HG02970 (cell line): ENCODE data around the gene PDSS2.
"Not testable (repeated sequence)": the region's sequence is repeated elsewhere in the genome, so short reads cannot be mapped to it uniquely, and the experiment has no call there.

Source experiments
- ATAC-seq: cut with Tn5 transposase; IDR thresholded peaks from one replicate; pipeline ENCODE4 v1.9.1; 2021; ENCODE audit warnings: mild to moderate bottlenecking, moderate library complexity, moderate number of reproducible peaks; ENCODE audit not compliant: unreplicated experiment, low FRiP score

PDSS2 gene

DNA sequence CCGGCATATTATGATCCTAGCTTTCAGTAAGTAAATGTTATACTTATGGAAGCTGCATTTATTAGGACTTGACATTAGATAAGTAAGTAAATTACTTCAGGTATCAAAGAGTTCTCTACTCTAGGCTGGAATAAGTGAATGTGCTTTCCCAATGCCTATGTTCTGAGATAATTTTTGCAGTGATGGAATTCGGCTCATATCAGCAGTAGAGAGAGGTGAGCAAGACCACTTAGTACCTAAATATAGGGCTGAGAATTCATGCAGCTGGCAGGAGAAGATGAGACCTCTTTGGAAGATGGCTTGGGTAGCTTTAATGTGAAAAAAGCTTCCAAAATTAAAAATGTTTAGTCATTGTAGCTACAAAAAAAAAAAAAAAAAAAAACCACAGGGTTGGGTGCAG, 330.8 kb downstream of the PDSS2 start:
- ATAC-seq: no peak

DNA sequence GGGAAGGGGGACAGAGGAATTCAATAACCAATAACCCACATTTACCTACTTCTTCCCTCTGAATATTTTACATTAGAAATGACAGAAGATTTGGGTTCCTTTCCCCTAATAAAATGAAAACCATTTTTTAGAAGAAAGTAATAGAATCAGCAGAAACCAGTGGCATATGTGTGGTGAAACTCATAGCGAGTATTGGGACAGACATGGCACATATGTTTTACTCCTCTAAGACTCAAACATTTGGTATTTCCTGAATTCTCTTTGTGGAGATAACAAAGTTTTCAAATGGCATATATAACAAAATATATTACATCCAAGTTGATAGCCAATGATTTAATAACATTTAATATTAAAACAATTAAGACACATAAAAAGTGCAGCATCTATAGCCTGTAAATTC, 331.2 kb downstream of the PDSS2 start:
- ATAC-seq: no peak

DNA sequence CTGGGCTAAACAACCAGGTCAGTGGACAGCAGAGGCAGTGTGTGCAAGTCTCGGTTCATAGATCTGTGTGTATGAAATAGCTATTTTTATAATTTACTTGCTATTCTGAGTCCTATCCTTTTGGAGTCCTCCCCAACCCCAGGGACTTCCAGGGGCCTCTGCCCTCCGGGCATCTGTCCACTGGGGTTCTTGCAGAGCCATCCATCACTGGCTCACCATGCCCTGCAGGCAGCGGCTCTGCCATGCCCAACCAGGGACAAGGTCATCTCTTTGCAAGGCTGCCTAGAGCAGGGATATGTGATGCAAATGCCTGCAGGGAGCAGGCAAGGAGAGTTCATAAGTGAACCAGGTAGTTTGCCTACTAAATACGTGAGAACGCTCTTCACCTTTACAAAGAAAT, 333.6 kb downstream of the PDSS2 start:
- ATAC-seq: no peak

DNA sequence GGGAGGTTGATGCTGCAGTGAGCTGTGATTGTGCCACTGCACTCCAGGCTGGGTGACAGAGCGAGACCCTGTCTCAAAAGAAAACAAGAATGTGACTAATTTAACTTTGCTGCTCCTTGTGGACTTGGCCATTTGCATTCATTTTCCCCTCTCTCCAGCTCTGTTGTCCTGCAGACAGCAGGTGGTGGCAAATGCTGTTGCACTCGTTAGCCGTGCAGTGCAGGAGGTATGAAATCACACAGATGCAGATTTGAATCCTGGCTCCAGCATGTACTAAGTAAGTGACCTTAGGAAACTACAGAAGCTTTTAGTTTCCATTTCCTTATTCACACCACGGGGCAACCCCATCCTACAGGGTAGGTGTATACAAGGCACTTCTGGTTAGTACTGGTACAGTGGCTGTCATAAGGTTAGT, 334.4 kb downstream of the PDSS2 start:
- ATAC-seq: no peak

DNA sequence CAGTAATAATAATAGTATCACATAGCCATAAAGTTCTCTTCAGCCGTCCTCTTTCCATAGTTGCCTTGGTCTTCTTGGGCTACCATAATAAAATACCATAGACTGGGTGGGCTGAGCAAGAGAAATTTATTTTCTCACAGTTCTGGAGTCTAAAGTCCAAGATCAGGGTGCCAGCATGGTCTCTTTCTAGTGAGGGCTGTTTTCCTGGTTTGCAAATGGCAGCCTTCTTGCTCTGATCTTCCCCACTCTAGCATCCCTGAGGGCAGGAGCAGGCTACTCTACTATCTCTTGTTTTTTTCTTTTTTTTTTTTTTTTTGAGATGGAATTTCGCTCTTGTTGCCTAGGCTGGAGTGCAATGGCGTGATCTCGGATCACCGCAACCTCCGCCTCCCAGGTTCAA, 335.9 kb downstream of the PDSS2 start:
- no peak for ATAC-seq

DNA sequence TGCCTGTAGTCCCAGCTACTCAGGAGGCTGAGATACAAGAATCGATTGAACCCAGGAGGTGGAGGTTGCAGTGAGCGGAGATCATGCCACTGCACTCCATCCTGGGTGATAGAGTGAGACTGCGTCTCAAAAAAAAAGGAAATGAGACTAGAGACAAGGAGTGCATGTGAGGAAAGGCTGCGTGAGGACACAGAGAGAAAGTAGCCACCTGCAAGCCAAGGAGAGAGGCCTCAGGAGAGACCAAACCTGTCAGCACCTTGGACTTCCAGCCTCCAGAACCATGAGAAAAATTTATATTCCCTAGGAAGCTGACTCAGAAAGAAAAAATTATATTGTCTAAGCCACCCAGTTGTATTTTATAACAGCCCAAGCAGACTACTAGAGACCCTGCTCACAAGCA, 336.6 kb downstream of the PDSS2 start:
- no peak for ATAC-seq

DNA sequence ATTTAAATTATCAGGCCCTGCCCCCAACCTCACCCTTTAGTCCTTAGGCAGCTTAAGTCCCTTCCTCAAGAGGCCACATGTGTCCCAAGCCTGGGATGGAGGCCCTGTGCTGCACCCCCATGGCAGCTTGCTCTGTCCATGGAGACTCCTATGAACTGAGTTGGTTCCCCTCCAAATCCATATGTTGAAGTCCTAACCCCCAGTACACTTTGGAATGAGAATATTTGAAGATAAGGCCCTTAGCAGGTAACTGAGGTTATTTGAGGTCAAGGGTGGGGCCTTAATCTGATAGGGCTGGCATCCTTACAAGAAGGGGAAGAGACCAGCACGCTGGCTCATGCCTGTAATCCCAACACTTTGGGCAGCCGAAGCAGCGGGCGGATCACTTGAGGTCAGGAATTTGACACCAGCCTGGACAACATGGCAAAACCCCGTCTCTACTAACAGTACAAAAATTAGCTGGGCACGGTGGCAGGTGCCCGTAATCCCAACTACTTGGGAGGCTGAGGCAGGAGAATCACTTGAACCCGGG, 337.3 kb downstream of the PDSS2 start:
- ATAC-seq: no peak

DNA sequence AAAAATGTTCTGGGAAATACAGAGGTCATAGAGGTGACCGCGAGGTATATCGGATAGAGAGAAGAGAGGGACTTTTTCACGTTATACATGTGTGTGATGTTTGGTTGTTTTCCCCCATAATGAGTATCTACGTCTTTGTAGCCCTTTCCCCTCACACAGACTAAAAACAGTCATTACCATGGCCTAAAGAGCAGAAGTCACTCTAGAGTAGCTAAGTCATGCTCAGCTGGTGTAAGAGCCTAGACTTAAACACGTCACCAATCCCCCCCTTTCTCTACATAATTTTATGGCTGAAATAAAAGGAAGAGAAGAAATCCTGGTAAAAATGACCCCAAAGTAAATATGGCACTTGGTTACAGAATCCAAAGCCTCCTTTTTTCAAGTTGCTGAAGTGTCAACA, 338.1 kb downstream of the PDSS2 start:
- ATAC-seq: no peak

DNA sequence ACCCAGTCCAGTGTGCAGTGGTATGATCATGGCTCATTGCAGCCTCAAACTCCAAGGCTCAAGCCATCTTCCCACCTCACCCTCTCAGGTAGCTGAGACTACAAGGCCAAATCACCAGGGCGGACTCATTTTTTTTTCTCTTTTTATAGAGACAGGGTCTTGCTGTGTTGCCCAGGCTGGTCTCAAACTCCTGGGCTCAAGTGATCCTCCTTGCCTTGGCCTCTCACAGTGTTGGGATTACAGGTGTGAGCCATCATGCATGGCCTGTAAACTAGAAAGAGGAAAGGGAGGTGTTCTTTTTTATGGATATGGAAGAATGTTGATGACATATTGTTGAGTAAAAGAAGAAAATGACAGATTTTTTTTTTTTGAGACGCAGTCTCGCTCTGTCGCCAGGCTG, 339.0 kb downstream of the PDSS2 start:
- ATAC-seq: no peak

DNA sequence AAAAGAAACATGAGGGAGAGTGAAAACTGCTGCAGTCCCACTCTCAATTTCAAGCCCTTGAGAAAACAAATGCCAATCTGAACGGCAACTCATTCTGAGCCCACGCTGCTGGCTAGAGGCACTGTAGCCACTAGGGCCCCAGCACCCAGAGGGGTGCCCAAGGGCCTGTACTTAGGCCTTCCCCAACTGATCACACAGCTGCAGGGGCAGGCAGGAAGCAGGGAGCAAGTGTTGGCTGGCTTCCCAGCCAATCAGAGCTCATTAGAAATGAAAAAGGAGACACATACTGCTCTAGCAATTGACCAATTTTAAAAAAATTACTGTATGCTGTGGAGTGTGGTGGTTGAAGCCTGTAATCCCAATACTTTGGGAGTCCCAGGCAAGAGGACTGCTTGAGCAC, 340.4 kb downstream of the PDSS2 start:
- ATAC-seq: no peak

DNA sequence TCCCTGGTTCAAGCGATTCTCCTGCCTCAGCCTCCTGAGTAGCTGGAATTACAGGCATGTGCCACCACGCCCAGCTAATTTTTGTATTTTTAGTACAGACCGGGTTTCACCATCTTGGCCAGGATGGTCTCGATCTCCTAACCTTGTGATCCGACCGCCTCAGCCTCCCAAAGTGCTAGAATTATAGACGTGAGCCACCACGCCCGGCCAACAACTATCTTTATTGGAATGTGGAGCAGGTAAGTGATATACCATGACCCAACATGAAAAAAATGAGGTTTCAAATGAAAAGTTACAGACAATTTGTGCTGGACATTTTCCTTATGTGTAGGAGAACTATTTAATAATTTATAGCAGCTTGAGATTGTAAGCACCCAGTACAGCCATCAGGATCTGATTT, 340.8 kb downstream of the PDSS2 start:
- not testable (repeated sequence) for ATAC-seq

DNA sequence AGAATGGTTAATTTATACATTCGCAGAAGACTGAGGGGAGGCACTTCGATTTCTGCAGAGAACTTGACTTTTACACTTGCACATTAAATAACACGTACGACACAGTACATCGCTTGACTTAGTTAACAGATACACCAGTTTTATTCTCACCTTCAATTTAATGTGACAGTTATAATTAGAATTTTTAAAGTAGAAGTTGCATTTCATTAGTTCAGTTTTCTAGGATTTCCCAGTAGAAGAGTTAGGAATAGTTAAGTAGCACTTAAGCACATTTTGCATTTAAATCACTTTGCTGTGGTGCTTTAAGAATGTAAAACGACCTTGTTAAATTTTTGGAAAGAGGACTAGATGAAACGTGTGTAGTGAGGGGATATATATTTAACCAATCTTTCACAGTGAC, 342.4 kb downstream of the PDSS2 start:
- no peak for ATAC-seq

DNA sequence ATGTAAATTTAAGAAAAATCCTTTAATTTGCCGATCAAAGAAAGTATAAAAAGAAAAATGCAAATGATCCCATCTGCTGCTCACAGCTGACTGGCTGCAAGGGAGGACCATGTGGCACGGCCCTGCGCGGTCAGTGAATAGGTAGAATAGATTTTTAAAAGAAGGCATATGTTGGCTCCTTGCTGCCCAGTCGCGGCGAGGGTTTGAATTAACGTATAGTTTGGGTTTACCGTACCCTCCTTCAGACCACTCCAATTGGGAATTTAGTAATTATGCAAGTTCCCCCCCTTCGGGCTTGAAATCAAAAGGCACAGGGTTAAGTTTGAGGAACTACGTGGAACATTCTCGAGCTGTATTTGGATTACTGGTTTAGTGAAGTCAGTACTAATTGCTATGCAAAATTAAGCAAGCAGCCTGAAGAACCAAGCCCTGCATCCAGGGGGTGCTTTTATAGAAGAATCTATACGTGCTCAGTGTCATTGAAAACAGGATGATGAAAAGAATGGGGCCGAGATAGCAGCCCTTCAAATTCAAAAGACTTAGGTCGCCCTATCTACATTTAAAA, 343.0 kb downstream of the PDSS2 start:
- no peak for ATAC-seq

DNA sequence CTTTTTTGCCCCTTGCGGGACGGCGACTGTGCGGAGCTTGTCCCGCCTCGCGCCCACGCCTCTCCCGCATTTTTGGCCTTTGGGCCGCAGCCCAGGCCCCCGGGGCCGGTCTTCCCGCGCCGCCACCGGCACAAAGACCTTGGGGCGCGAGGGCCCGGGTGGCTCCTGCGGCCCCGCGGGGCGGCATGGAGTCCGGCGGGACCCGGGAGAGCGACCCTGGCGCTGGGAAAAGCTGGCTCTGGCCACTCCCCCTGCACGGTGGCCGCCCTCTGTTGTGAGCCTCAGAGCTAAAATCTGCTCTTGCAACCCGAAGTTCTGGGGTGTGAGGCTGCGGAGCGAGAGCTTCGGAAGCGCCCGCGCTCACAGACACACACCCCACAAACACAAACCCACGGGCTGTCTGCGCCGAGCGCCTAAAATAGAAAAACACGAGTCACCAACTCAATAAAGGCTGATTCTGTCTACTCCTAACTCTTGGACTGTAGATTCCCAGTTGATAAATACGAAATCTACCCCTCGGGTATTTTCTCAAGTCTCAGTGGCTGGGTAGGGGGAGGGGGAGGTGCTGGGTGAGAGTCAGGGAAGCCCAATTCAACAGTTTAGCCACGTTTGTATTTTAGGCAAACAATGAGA, 343.6 kb downstream of the PDSS2 start:
- no peak for ATAC-seq

DNA sequence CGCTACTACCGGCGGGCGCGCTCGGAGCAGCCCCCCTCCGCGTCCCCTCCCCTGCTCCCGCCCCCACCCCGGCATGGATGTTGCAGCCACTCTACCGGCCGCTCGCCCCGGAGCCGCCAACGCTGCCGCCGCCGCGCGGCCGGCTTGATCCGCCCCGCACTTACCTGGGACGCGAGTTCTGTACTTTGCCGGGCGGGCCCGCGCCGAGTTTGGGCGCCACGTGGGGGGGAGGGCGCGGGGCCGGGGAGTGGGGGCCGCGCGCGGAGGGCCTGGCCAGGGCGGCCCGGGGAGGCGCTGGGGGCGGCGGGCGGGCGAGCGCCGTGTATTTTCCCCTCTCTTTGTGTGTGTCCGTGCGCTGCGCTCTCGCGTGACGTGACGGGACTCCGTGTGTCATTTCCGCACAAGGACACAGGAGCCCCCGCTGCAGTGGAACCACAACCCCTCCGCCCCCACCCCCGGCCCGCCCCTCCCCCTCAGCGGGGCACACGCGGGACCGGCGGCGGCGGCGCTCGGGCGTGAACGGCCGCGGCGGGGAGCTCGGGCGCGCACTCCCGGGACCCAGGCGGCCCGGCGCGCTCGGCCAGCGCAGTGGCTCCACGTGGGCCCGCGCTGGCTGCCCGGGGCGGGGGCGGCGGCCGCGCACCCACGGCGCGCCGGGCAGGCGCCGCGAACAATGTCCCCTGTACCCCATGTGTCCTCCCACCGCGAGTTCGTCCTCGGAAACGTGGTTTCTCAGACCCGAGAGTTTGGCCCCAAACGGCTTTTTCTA, 344.3 kb downstream of the PDSS2 start, which contains the start of gene BEND3:
TSS of gene BEND3 (minus strand) at position 590 of the 769 bp plus-strand sequence. CDS start 16,230 bp downstream, outside the sequence.
- peak; percentile 20 for ATAC-seq

DNA sequence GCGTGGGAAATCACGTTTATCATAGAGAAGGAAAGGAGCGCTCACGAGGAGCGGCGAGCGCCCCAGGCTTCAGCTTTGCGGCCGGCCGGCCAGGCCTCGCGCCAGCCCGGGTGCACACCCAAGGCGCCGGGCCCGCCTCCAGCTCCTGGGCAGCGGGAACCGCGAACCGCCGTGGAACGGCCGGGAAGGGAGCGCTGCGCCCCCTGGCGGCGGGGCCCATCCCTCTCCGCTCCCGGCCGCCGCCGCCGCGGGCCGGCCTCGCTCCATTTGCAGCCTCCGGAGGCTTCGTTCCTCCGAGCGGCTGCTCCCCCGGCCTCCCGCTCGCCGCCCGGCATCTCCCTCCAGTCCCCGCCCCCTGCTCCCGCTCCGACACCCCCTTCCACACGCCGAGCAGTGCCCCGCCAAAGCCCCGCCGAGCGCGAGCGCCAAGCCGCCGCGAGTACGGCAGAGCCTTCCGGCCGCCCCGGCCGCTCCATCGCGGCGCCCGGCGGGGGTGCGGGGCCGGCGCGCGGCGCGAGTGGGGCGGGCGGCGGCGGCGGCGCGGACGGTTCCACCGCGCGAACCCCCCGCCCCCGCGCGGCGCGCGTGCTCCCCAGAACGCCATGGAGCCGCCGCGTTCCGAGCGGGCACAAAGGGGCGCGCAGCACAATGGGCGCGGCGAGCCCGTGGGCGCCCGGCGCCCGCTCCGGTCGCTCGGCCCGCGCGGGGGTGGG, 345.0 kb downstream of the PDSS2 start:
- ATAC-seq: peak; percentile 57

DNA sequence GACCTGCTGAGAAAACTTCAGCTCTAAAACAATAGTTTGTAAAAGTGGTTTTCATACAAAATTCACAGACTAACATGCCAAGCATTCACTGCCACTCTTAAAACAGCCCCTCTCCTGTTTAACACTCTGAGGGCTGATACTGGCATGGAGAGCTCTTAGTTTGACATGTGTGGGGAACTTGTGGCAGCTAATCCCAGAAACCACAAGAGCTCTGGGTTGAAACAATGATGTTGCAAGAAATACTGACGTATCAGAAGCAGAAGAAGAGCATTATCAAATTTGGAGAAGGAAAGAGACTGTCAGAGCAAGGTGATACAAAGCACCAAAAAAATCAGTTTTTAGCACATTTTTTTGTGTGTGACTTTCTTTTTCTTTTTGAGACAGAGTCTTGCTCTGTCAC, 349.2 kb downstream of the PDSS2 start:
- no peak for ATAC-seq

DNA sequence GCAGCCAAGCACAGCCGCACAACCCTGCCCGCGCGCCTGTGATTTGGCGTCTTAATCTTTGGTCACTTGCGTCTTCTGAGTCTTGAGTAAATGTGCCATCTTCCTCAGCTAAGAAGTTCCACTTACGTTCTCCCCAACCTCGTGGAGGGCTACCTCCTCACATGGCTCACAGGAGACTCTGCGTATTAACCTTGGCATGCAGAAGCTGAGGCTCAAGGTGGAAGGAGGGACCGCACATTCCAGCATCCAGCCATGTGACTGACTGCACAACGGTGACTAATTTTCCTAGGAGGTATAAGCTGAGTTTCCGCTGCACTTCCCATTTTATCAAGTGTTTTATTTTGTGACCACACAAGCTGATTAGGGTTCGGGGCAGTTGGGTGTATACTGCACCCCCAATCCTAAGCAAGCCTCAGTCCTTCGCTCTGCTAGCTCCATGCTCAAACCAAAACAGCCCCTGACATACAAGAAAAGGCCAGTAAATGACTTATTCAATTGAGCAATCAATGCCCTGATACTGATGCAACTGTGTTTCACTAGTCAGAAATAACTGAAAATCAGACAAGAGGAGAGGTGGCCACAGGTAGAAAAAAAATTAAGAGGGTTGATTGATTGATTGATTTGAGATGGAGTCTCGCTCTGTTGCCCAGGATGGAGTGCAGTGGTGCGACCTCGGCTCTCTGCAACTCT, 351.0 kb downstream of the PDSS2 start:
- ATAC-seq: no peak

DNA sequence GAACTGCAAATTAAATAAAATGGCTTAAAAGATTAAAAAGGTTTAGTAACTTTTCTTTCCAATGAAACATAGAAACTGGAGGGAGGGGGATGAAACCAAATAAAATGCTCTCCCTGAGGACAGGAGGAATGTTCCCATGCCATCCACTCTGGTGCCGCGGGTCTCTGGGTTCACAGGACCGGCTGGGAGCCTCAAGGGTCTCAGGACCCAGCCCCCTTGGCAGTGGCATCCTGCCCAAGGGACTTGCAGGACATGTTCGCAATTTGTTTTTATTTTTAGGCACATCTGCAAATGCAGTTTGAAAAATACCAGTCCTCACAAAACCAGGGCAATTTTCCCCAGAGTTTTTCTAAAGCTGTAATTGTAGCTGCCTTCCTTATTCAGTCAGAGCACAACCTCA, 351.6 kb downstream of the PDSS2 start:
- ATAC-seq: no peak

DNA sequence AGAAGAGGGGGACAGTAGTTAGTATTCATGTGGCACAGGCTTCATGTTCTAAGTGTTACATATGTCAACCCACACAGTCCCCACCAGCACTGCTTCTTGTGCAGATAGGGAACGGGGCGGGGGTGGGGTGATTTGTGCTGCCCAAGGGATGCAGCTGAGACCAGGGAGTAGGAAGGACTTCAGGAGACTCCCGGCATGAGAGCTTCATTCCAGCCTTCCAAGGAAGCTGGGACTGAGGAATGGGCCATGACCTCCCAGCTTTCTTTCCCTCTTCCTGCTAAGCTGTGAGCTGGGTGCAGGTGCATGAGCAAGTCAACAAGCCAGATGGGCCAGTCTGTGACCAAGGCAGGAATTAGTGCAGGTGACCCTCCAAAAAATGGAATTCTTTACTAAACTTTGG, 353.2 kb downstream of the PDSS2 start:
- ATAC-seq: no peak
